ENCODE results near the gene CREB3L4.
"Not testable (repeated sequence)": the region's sequence is repeated elsewhere in the genome, so short reads cannot be mapped to it uniquely, and the experiment has no call there.

The CREB3L4 gene

GRCh38 chr1:153960206-153960605 is 7.5 kb upstream of the CREB3L4 start:
- DNase-seq: no peak

GRCh38 chr1:153961421-153961820 is 6.3 kb upstream of the CREB3L4 start:
- DNase-seq: no peak

- DNase-seq: no peak
These were observed 5.3 kb upstream of the CREB3L4 start for GRCh38 chr1:153962088-153963029.

GRCh38 chr1:153963030-153963849 is 4.5 kb upstream of the CREB3L4 start, which contains the start of gene SLC39A1:
TSS of gene SLC39A1 (minus strand) at chr1:153963537. CDS start at chr1:153962715, 822 bp downstream.
- DNase-seq: peak; percentile 87

- no peak for DNase-seq
These were observed 3.8 kb upstream of the CREB3L4 start for GRCh38 chr1:153963850-153964331.

- no peak for DNase-seq
These were observed 280 bp downstream of the CREB3L4 start for GRCh38 chr1:153968000-153968363.

GRCh38 chr1:153968408-153968807 is 706 bp downstream of the CREB3L4 start:
- DNase-seq: no peak

- no peak for DNase-seq
These were observed 1.3 kb downstream of the CREB3L4 start for GRCh38 chr1:153968972-153969371.

GRCh38 chr1:153970346-153970745 is 2.6 kb downstream of the CREB3L4 start:
- DNase-seq: no peak

- DNase-seq: no peak
These were observed 5.4 kb downstream of the CREB3L4 start for GRCh38 chr1:153973071-153973470.

DNA sequence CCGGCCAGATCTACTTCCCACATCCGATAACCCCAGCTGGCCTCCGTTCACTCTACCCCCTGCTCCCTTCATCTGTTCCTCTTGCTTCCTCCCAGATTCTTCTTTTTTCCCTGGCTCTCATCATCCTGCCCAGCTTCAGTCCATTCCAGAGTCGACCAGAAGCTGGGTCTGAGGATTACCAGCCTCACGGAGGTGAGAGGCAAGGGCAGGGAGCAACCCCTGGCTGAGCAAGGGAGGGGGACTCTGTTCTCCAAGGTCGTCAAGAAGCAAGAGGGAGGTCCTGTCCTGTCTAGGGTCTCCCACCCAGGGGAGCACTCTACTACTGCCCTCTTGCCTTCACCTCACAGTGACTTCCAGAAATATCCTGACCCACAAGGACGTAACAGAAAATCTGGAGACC is 5.8 kb downstream of the CREB3L4 start:
- DNase-seq: no peak

DNA sequence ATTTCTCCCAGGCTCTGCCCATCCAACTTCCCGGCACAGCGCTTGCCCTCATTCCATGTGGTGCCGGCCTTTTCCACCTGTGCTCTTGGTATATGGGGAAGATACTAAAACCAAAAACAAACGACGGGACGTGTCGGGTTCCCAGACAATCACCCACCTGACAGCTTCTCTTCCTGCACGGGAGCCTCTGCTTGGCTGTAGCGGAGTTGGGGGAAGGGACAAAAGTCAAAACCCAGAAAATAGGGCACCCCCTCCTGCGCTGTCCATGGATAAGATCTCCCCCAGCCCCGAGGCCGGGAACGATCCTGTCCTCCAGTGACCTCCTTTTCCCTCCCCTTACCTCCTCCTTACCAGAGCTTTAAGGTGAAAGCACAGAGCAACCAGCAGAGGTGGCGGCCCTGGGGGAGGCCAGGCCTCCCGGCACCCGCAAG is 9.1 kb downstream of the CREB3L4 start:
- no peak for DNase-seq

DNA sequence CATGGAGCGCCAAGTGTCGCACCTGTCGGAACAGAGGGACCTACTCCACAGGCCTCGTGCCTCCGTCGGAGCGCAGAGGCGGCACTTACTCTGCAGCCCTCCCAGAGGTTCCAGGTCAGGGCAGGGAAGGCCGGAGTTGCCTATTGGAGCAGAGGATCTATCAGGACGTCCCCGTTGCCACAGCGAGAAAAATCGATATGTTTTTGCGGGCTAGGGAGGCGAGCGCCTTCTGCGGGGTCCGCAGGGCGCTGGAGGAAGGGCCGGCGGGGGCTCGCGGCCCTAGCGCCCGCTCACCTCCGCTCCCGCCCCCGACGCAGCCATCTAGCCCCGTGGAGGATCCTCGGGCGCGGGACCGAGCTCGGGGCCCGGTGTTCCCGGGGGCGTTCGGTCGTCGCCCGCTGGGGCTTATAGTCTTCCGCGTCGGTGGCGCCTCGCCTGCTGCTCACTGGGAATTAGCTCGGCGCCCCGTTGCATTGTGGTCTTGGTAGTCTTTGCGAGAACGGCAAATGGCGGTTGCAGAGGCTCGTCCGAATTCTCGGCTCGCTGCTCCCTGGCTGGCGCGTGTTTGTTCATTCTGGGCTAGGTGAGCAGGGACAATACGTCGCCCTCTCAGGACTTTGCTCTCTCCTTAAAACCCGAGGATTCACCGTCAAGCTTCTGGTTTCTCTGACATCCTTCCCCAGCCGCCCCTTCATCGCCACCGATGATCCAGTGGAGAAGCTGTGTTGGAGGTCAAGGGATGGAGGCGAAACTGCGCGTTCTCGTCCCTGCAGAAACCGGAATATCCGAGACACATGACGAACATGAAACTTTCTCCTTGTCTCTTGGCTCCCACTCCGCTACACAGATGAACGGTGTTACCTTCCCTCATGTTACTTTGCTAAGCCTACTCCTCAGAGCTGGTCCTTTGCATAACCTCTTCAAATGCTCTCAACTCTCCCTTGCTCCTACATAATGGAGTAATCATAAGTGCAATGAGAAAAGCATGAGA is 9.8 kb downstream of the CREB3L4 start, which contains the start of gene JTB:
JTB (minus strand) TSS at position 425 of the 991 bp plus-strand sequence; CDS start at position 3, 422 bp downstream.
- DNase-seq: no peak

DNA sequence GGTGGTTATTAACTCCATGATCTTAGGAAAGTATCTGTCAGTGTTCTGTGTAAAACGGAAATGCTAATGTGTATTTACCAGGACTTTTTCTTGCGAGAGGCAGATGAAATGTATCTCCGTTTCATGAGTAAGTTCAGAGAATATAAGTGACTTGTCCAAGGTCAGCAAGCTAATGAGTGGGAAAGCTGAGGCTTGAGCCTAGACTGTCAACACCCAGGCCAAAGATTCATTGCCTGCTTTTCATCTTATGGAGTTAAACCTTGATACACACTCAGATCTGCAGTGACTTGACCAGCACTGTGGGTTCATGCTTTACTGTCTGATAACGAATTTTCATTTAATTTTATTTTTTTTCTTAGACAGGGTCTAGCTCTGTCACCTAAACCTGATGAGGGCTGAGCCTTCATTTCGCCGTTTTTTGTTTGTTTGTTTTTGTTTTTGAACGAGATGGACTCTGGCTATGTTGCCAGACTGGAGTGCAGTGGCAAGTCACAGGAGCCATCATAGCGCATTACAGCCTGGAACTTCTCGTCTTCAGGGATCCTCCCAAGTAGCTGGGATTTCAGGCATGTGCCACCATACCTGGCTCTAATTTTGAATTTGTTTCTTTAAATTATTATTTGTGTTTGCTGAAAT is 10.7 kb downstream of the CREB3L4 start:
- no peak for DNase-seq

GRCh38 chr1:153979091-153979490 is 11.4 kb downstream of the CREB3L4 start:
- not testable (repeated sequence) for DNase-seq

DNA sequence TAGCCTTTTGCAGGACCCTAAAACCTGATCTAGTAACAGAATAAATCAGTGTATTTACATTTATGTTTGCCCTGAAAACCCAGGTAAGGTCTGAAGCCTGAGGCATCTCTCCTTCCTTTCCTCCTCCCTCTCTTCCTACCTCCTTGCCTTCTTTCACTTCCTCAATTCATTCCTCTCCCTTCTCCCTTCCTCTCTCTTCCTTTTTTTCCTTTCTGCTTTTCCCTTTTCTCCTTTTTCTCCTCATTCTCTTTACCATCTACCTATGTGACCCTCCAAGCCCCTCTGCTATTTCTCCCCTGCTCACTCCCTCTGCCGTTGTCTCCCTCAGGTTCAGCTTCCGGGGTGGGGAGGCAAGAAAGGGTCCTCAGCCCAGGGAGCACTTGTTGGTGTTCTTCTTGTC is 14.0 kb downstream of the CREB3L4 start:
- DNase-seq: not testable (repeated sequence)

- DNase-seq: no peak
These were observed 16.6 kb downstream of the CREB3L4 start for GRCh38 chr1:153984123-153984894.

- no peak for DNase-seq
These were observed 17.7 kb downstream of the CREB3L4 start for GRCh38 chr1:153985341-153985912.

- peak; percentile 13 for DNase-seq
These were observed 18.4 kb downstream of the CREB3L4 start, which contains the start of gene RAB13 for GRCh38 chr1:153985941-153986761. TSS of gene RAB13 (minus strand) at chr1:153986339. CDS start at chr1:153986236, 103 bp downstream.
